DOHH2 (cell line): ENCODE data around the gene DDX4.
"Not testable (repeated sequence)": the region's sequence is repeated elsewhere in the genome, so short reads cannot be mapped to it uniquely, and the experiment has no call there.

Experiments used
- H3F3A ChIP-seq: fragments of 200-600 bp; sonication (generic), shearing (Covaris generic); 2 replicates; pipeline ENCODE4 v1.6.0; 2016; ENCODE audit warnings: antibody characterized with exemption, mild to moderate bottlenecking; ENCODE audit not compliant: control insufficient read depth, insufficient read depth
- H3K27ac ChIP-seq: fragments of 200-600 bp; sonication (generic); 2 replicates; pipeline ENCODE4 v1.5.1; 2014; ENCODE audit warnings: low read depth, mild to moderate bottlenecking, low read length, moderate library complexity
- H3K27me3 ChIP-seq: fragments of 200-600 bp; sonication (generic); 2 replicates; pipeline ENCODE4 v1.6.1; 2014; ENCODE audit warnings: mild to moderate bottlenecking, low read length, mixed read lengths; ENCODE audit not compliant: control insufficient read depth
- H3K36me3 ChIP-seq: fragments of 200-600 bp; sonication (generic); 2 replicates; pipeline ENCODE4 v1.6.1; 2014; ENCODE audit warnings: mild to moderate bottlenecking, low read length, moderate library complexity, mixed read lengths; ENCODE audit not compliant: control insufficient read depth
- H3K4me1 ChIP-seq: fragments of 200-600 bp; sonication (generic); 2 replicates; pipeline ENCODE4 v1.6.1; 2014; ENCODE audit warnings: mild to moderate bottlenecking, low read length, mixed read lengths; ENCODE audit not compliant: control insufficient read depth
- H3K4me2 ChIP-seq: fragments of 200-600 bp; sonication (generic); 2 replicates; pipeline ENCODE4 v1.6.0; 2014; ENCODE audit warnings: mild to moderate bottlenecking, low read length, moderate library complexity
- H3K4me3 ChIP-seq: fragments of 200-600 bp; sonication (generic); 2 replicates; pipeline ENCODE4 v1.5.1; 2014; ENCODE audit warnings: mild to moderate bottlenecking, low read length, mixed read lengths
- H3K79me2 ChIP-seq: fragments of 200-600 bp; sonication (generic); 2 replicates; pipeline ENCODE4 v1.6.1; 2014; ENCODE audit warnings: mild to moderate bottlenecking, low read length, mixed read lengths; ENCODE audit not compliant: control insufficient read depth
- H3K9me2 ChIP-seq: fragments of 200-600 bp; sonication (generic); replicated peaks from 2 replicates; pipeline ENCODE4 v1.6.1; 2014; ENCODE audit warnings: mild to moderate bottlenecking, low read length, mixed read lengths; ENCODE audit not compliant: control insufficient read depth
- H3K9me3 ChIP-seq: fragments of 200-600 bp; sonication (generic); 2 replicates; pipeline ENCODE4 v1.6.1; 2014; ENCODE audit warnings: antibody characterized with exemption, low read length, mixed read lengths; ENCODE audit not compliant: control insufficient read depth, insufficient read depth
- H4K20me1 ChIP-seq: fragments of 200-600 bp; sonication (generic); 2 replicates; pipeline ENCODE4 v1.6.0; 2014; ENCODE audit warnings: low read depth, mild to moderate bottlenecking, antibody characterized with exemption, low read length, moderate library complexity; ENCODE audit not compliant: control insufficient read depth, insufficient read depth
- CTCF ChIP-seq: fragments of 200-600 bp; sonication (generic); IDR thresholded peaks from one replicate; pipeline ENCODE4 v1.5.1; 2014; ENCODE audit warnings: antibody characterized with exemption, mild to moderate bottlenecking, low read depth, low read length; ENCODE audit not compliant: poor library complexity, severe bottlenecking
- EZH2phosphoT487 ChIP-seq: fragments of 200-600 bp; sonication (generic); IDR thresholded peaks from 2 replicates; pipeline ENCODE4 v1.6.1; 2017; ENCODE audit warnings: borderline replicate concordance, mild to moderate bottlenecking, antibody characterized with exemption, low read length, moderate library complexity, mixed read lengths

The DDX4 gene

GRCh38 chr5:55714749-55715148 lies 23.1 kb upstream of the DDX4 start:
- Histone ChIP-seq H3K9me3 (no peaks in the 10 kb centered on the region), H3F3A (no peaks in the 10 kb centered on the region), H3K79me2 (peaks cover 14% of the 10 kb centered on the region), H3K4me3 (no peak overlapping the region), H3K36me3 (no peaks in the 10 kb centered on the region), H3K9me2 (no peaks in the 10 kb centered on the region), H4K20me1 (no peaks in the 10 kb centered on the region), H3K4me2 (no peak overlapping the region), H3K27me3 (no peaks in the 10 kb centered on the region), H3K27ac (no peak overlapping the region), H3K4me1 (peaks cover 15% of the 10 kb centered on the region)
- TF ChIP-seq EZH2phosphoT487, result no peak
- TF ChIP-seq CTCF, result no peak

- H3K79me2 ChIP-seq, result peaks cover 14% of the 10 kb centered on the region
- no peak for TF ChIP-seq CTCF
- no peak for TF ChIP-seq EZH2phosphoT487
- H3F3A ChIP-seq, result no peaks in the 10 kb centered on the region
- no peaks in the 10 kb centered on the region for H3K27me3 ChIP-seq
- H3K36me3 ChIP-seq, result no peaks in the 10 kb centered on the region
- H3K4me1 ChIP-seq, result peaks cover 15% of the 10 kb centered on the region
- H4K20me1 ChIP-seq, result no peaks in the 10 kb centered on the region
- no peak overlapping the region for H3K4me2 ChIP-seq
- no peak overlapping the region for H3K4me3 ChIP-seq
- H3K27ac ChIP-seq, result no peak overlapping the region
- H3K9me2 ChIP-seq, result no peaks in the 10 kb centered on the region
- no peaks in the 10 kb centered on the region for H3K9me3 ChIP-seq
These were observed 22.3 kb upstream of the DDX4 start for GRCh38 chr5:55715519-55716078.

- not testable (repeated sequence) for H3K4me3 ChIP-seq, H3K9me2 ChIP-seq, H3K27me3 ChIP-seq, H3K27ac ChIP-seq, H3K4me2 ChIP-seq, H4K20me1 ChIP-seq, H3K4me1 ChIP-seq, H3K36me3 ChIP-seq, H3K79me2 ChIP-seq, H3F3A ChIP-seq, H3K9me3 ChIP-seq
These were observed 18.8 kb upstream of the DDX4 start for GRCh38 chr5:55719026-55719425.

- H3K4me3 ChIP-seq, result no peak overlapping the region
These were observed 17.6 kb upstream of the DDX4 start for GRCh38 chr5:55720188-55720703.

More at GRCh38 chr5:55720188-55720703, 17.6 kb upstream of the DDX4 start:
- Histone ChIP-seq H3K9me3 (no peaks in the 10 kb centered on the region), H4K20me1 (no peaks in the 10 kb centered on the region), H3K4me1 (no peaks in the 10 kb centered on the region), H3K27me3 (no peaks in the 10 kb centered on the region), H3K4me2 (no peak overlapping the region), H3K79me2 (no peaks in the 10 kb centered on the region), H3K27ac (no peak overlapping the region), H3K9me2 (no peaks in the 10 kb centered on the region), H3K36me3 (no peaks in the 10 kb centered on the region), H3F3A (no peaks in the 10 kb centered on the region)
- TF ChIP-seq EZH2phosphoT487, result no peak
- no peak for TF ChIP-seq CTCF
